GM18507 (cell line): ENCODE results near the gene CRY1.

Experiments used
- DNase-seq: peaks from one replicate; pipeline ENCODE4 v3.0.0; 2011; ENCODE audit warnings: low read depth; ENCODE audit not compliant: insufficient read length; ENCODE audit errors: extremely low spot score
- FAIRE-seq: peaks from 2 replicates; lab custom pipeline; 2011; peaks lifted over from hg19 to GRCh38; lab: Jason Lieb, UNC

The CRY1 gene

GRCh38 chr12:106978035-106978800 is 115.1 kb downstream of the CRY1 start:
- no peak for FAIRE-seq
- DNase-seq = no peak

DNA sequence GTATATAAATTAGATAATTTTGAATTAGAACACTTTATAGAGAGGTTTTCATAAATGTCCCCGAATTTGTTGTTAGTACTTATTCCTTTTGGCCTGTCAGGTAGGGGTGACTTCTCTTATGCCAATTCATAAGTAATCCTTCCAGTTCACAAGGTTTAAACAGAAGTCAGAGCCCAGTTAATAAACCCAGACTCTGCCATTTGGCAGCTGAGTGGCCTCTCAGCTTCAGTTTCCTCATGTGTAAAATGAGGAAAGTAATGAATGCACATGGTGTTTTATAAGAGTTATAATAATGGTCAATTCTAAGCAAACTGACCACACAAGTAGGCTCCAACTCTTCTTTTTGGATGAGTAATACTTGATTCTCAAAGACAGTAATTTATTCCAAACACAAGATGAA is 116.7 kb downstream of the CRY1 start:
- FAIRE-seq = no peak

DNA sequence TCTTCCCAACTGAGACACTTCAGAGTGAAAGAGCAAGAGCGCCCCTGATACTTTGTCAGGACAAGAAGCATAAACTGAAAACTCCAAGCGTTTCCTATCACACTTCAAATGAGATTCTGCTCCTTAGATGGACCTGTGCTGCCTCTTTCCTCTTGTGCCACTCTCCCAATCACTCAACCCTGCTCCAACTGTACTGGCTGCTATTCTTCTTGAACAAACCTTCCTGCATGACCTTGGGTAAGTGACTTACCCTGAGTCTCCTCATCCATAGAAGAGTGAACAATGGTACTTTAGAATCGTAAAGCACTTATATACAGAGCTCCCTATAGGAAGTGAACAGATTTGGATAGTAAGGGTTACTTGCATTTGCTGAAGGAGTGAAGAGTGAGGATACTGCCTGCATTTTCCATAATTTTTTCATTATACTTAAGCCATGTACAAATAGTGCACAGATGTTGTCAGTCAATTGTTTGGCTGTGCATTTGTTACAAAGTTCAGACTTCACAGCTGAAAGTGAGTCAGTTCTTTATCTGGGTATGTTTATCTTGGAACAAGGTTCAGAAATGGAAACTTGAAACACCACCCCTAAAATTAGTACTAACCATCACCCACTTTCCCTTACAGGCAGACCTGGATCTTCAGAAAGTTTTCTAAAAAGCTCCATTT is 117.2 kb downstream of the CRY1 start:
- FAIRE-seq (no peak), DNase-seq (no peak)

More for the DNA sequence above, 116.7 kb downstream of the CRY1 start:
- DNase-seq = no peak

DNA sequence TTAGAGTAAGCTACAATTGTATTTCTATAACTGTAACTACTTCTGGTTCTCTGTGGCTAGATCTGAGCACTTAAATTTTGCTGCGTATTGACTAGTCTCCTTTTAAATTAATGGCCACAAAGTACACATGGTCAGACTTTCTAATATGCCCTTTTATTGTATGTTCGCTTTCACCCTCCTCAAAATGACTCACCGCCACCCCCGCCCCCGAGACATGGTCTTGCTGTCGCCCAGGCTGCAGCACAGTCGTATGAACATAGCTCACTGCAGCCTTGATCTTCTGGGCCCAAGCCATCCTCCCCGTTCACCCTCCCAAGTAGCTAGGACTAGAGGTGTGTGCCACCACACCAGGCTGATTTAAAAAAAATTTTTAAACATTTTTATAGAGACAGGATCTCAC is 118.3 kb downstream of the CRY1 start:
- no peak for DNase-seq
- no peak for FAIRE-seq

DNA sequence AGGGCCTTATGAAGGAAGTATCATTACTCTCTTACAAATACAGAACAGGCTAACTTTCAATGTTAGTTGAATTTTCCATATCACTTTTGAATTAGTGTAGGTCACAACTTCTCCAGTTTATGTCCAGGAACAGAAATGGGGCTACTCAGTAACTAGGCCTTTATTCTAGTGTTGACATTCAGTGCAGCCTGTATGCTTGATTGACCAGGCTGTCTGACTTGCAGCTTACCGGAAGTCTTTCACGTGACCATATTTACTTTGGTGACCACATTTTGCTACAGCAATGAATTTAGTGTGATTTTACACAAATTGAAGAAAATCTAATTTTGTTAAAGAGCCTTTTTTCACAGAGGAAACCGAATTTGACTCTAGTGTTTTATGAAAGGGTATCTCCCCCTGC is 118.8 kb downstream of the CRY1 start:
- peak; percentile 86 for FAIRE-seq
- DNase-seq = peak; percentile 22

DNA sequence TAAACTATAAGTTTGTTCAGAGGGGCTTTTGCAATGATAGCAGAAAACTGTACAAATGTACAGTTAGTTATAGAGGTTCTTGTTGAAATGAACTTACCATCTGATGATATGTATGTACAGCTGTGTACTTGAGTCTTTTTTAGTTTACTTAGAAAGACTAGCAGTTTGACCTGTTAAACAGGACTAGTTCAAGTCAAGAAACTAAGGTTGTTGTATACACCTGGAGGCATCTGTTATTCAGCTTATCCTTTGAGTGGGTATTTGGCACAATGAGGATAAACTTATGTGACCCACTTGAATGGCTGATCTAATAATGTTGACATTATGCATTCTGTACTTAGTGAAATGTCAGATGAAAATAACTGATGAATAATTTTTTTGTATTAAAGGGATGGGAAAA is 119.8 kb downstream of the CRY1 start:
- DNase-seq (no peak), FAIRE-seq (no peak)

DNA sequence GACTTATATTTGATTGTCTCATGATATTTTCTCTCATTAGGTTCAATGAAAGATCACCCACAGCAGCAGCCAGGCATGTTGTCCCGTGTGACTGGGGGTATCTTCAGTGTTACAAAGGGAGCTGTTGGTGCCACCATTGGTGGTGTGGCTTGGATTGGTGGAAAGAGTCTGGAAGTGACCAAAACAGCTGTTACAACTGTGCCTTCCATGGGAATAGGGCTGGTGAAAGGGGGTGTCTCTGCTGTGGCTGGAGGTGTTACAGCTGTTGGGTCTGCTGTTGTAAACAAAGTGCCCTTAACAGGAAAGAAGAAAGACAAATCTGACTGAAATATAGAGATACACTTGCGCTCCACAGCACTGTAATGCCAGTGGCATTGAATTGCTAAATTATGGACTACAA is 122.3 kb downstream of the CRY1 start:
- DNase-seq (no peak), FAIRE-seq (no peak)

DNA sequence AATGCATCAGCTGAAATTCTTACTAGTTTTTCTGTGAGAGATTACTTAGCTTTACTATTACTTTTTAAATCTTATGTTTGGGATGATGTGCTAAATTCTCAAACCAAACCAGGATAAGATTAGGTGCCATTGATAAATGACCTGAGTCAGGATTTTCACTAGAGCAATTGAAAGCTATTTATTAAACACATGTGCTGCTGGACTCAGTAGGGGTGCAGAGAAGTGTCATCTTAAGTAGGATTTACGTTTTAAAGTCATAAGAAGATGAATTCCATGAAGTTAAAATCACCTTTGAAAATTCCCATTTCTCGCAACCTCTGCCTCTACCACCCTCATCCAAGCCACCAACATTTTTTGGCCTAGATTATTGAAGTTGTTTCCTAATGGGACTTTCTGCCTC is 128.8 kb downstream of the CRY1 start:
- FAIRE-seq = no peak
- DNase-seq = no peak

- DNase-seq (no peak), FAIRE-seq (no peak)
Measured at GRCh38 chr12:106962286-106962685, 131.1 kb downstream of the CRY1 start.

DNA sequence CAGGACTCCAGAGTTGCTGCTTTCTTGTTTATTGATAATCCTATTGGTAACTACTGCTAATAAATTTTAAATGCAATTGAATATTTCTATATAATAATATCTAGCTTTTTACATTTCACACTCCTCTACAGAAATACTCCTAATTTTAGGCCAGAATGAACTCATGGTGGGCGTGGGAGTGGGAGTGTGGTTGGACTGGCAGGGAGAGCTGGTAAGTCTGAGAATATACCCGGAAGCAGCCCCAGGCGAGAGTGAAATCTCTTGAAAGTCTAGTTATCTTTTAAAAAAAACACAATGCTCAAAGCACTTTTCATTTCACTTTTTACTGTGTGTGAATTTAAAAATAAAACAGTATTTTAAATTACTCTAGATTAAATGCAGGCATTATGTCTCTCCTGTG is 132.9 kb downstream of the CRY1 start:
- DNase-seq (no peak), FAIRE-seq (no peak)

DNA sequence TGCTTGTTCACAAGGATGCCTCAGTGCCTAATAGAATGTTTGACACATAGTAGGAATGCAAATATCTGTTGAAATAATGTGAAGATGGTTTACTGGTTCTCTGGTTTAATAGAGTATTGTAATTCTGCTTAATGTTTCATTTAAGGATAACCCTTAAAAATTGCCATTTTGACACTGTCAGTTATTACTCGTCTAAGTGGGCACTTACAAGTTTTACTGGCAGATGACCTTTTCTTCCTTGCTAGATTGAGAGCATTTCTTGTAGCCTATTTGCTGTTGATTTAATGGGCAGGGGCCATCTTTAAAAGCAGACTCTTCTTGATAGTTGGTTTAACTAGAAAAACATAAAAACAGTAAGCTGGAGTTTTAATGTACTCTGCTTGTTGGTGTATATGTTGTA is 135.8 kb downstream of the CRY1 start:
- DNase-seq = no peak

DNA sequence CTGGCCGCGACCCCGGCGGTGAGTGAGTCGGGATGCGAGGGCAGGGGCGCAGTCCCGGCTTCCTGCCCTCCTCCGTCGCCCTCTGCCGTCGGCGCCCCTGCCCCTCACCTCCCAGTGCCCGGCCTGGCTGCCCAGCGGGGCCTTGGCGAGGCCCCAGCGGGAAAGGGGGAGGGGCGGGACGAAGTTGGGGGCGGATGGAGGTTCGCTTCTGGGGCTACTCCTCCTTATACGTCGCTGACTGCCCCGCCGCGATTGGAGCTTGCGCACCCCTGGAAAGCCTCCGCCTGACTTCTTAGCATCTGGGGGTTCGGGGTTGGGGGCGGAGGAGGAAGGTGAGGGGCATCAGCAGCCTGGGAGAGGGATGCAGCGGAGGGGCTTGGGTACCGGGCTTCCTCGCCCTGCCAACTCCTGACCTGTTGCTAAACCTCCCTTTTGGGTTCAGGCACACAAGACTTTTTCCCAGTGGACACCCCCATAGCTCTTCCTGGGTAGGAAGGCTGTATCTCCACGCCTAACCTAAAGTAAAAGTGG is 137.2 kb downstream of the CRY1 start:
- peak; percentile 28 for DNase-seq
- no peak for FAIRE-seq

More for the DNA sequence above, 135.8 kb downstream of the CRY1 start:
- FAIRE-seq = no peak

DNA sequence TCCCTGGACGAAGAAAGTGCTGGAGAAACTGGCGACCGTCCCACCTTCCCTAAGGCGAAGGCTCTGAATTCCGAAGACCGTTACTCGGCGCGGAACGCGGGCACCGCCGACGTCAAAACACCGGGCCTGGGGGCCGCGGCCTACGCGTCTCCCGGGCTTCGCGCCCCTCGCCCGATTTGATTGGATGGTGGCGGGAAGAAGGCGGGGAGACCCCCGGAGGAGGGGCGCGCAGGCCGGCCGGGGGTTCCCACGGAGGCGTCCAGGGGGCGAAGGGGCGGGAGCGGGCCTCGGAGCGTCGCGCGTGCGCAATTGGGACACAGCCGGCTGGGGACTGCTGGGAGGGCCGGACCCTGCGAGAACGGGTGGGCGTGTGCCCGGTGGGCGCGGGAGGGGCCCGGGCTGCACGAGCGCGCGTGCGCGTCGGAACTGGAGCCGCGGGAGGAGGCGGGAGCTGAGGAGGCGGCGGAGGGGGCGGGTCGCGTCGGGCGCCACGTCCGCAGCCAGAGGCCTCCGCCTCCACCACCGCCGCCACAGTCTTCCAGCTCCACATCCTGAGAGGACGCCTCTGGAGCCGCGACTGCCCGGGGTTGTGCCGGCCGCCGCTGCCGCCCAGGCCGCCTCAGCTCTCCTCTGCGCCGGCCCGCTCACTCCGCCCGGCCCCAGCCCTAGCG is 137.8 kb downstream of the CRY1 start, which contains the start of gene TMEM263:
TSS of gene TMEM263 (plus strand) at position 531 of the 671 bp plus-strand sequence. CDS start 11,210 bp downstream, outside the sequence.
- peak; percentile 95 for DNase-seq
- FAIRE-seq = peak; percentile 86

GRCh38 chr12:106954462-106955376 is 138.6 kb downstream of the CRY1 start:
- FAIRE-seq (no peak), DNase-seq (no peak)

- DNase-seq (no peak), FAIRE-seq (no peak)
Measured at GRCh38 chr12:106953352-106954250, 139.7 kb downstream of the CRY1 start.

DNA sequence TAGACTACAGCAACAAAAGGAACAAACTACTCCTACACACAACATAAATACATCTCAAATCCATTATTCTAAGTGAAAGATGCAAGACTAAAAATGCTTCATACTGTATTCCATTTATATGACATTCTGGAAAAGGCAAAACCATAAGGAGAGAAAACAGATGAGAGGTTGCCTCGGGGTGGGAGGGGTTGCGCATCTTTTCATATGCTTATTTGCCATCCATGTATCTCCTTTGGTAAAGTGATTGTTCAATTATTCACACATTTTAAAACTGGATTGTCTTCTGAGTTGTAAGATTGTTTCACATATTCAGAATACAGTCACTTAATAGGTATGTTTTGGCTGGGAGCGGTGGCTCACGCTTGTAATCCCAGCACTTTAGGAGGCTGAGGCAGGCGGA is 142.8 kb downstream of the CRY1 start:
- no peak for FAIRE-seq

GRCh38 chr12:106947461-106947860 is 145.9 kb downstream of the CRY1 start:
- DNase-seq (no peak), FAIRE-seq (no peak)

More for the DNA sequence above, 142.8 kb downstream of the CRY1 start:
- no peak for DNase-seq

GRCh38 chr12:106945261-106945851 is 148.0 kb downstream of the CRY1 start:
- no peak for FAIRE-seq
- DNase-seq = no peak
